Measurements from ENCODE around the gene PTPRK.

GRCh38 chr6:128492386-128492785, 28.0 kb downstream of the PTPRK start:
- no peak for TF ChIP-seq TARDBP (IDR thresholded peaks at IDR 0.05)
- no peak for TF ChIP-seq ELF4 (IDR thresholded peaks at IDR 0.05)
- TF ChIP-seq SUZ12 (IDR thresholded peaks at IDR 0.05) = no peak
- TF ChIP-seq LEF1 (IDR thresholded peaks at IDR 0.05; ENCODE audit: borderline replicate concordance) = no peak
- no peak for TF ChIP-seq SP1 (IDR thresholded peaks at IDR 0.05)
- TF ChIP-seq HDGF (IDR thresholded peaks at IDR 0.05; ENCODE audit: borderline replicate concordance) = no peak
- no peak for TF ChIP-seq FOXM1 (IDR thresholded peaks at IDR 0.05; ENCODE audit: borderline replicate concordance)
- TF ChIP-seq ZNF384 (IDR thresholded peaks at IDR 0.05) = no peak
- TF ChIP-seq PKNOX1 (IDR thresholded peaks at IDR 0.05) = no peak
- TF ChIP-seq BHLHE40 (IDR thresholded peaks at IDR 0.05; ENCODE audit: borderline replicate concordance) = no peak
- TF ChIP-seq FOXK2 (IDR thresholded peaks at IDR 0.05) = no peak
- no peak for TF ChIP-seq FOXA1 (IDR thresholded peaks at IDR 0.05)
- TF ChIP-seq NFRKB (IDR thresholded peaks at IDR 0.05) = no peak
- no peak for TF ChIP-seq ARNT (IDR thresholded peaks at IDR 0.05)

All from HEK293T (cell line).